Activated CD8-positive, alpha-beta T cell treated with anti-CD3 and anti-CD28 coated beads for 36 hours (primary cell): ENCODE data around the gene ZNF335. TPM values are rescaled to one million over a fixed set of nuclear protein-coding genes. Genes with fewer than 3 reads are reported as not detected.
A peak's percentile ranks its signal among the peaks of the same experiment; 100 is the strongest.

Source experiments
- ATAC-seq: fragments of 200-7000 bp; cut with Tn5 transposase; one replicate; pipeline ENCODE4 v1.10.0; 2021; ENCODE audit warnings: mild to moderate bottlenecking, moderate library complexity
- CTCF ChIA-PET: fragments of 350-600 bp; sonication (Branson Sonifier 250); formaldehyde crosslinking; loops from one replicate; lab custom pipeline; 2021; ENCODE audit warnings: antibody characterized with exemption; lab: Charles Lee
- POLR2A ChIA-PET: fragments of 350-600 bp; sonication (Branson Sonifier 250); formaldehyde crosslinking; loops from one replicate; lab custom pipeline; 2021; ENCODE audit warnings: antibody characterized with exemption; lab: Charles Lee
- DNase-seq: peaks from one replicate; pipeline ENCODE4 v3.0.0-alpha.2; 2020
- H3K27ac Mint-ChIP-seq: one replicate; pipeline ENCODE4 v1.8.0; 2021; ENCODE audit warnings: mild to moderate bottlenecking, mixed read lengths
- H3K27me3 Mint-ChIP-seq: one replicate; pipeline ENCODE4 v1.8.0; 2021; ENCODE audit warnings: mixed read lengths
- H3K36me3 Mint-ChIP-seq: one replicate; pipeline ENCODE4 v1.8.0; 2021; ENCODE audit warnings: low read depth, mixed read lengths
- H3K4me1 Mint-ChIP-seq: one replicate; pipeline ENCODE4 v1.8.0; 2021; ENCODE audit warnings: low read depth, mixed read lengths
- H3K4me3 Mint-ChIP-seq: one replicate; pipeline ENCODE4 v1.8.0; 2021; ENCODE audit warnings: mild to moderate bottlenecking, moderate library complexity, mixed read lengths
- H3K9me3 Mint-ChIP-seq: one replicate; pipeline ENCODE4 v1.8.0; 2021; ENCODE audit warnings: mixed read lengths
- CTCF ChIP-seq: fragments of 200-600 bp; IDR thresholded peaks from one replicate; pipeline ENCODE4 v1.8.0; 2022; ENCODE audit warnings: antibody characterized with exemption, mild to moderate bottlenecking
- intact Hi-C: fragments of 100-400 bp; cut with micrococcal nuclease; formaldehyde crosslinking; loops from one replicate; pipeline ENCODE4 v1.10.0; 2022
- total RNA-seq, 2 experiments: library from RNA; stranded (reverse); gene quantifications; one replicate each; pipeline ENCODE4 v1.2.3, GENCODE V29; 2021

ZNF335 gene
- total RNA-seq, 2 experiments from 2014 or later: 27.0 to 28.8 TPM

- DNase-seq (no peak), ATAC-seq (no peak)
- CTCF ChIA-PET: interaction anchor here (1.1 to 6.6 kb wide), 2 partner anchors 11 to 22 kb away, joined by 3 to 40 read pairs; no protein-coding TSS in a partner anchor
- H3K4me3 Mint-ChIP-seq: no peak overlapping the region
- peak overlapping the region; percentile 65 for H3K27ac Mint-ChIP-seq
- H3K9me3 Mint-ChIP-seq: no peaks in the 10 kb centered on the region
- TF ChIP-seq CTCF: no peak
- H3K27me3 Mint-ChIP-seq: no peaks in the 10 kb centered on the region
- H3K4me1 Mint-ChIP-seq: peaks cover 19% of the 10 kb centered on the region
- peaks cover 45% of the 10 kb centered on the region for H3K36me3 Mint-ChIP-seq
- intact Hi-C loops: no loop called here
- POLR2A ChIA-PET: interaction anchor here (0.9 to 12.9 kb wide), 10 partner anchors 10 to 152 kb away, joined by 3 to 119 read pairs (median 4); partner anchors contain the start of genes PCIF1 and ZNF335
Observed at GRCh38 chr20:45947110-45947866, 24.7 kb downstream of the ZNF335 start.

- no peaks in the 10 kb centered on the region for H3K27me3 Mint-ChIP-seq
- ATAC-seq (peak; percentile 52), DNase-seq (peak; percentile 60)
- POLR2A ChIA-PET: interaction anchor here (0.9 to 12.9 kb wide), 7 partner anchors 9 to 56 kb away, joined by 3 to 119 read pairs (median 3); partner anchors contain the start of genes PCIF1 and ZNF335
- H3K36me3 Mint-ChIP-seq: peaks cover 37% of the 10 kb centered on the region
- intact Hi-C loops: no loop called here
- CTCF ChIA-PET: interaction anchor here (1.1 to 6.6 kb wide), 3 partner anchors 12 to 147 kb away, joined by 3 to 40 read pairs (median 4); no protein-coding TSS in a partner anchor
- no peak overlapping the region for H3K4me3 Mint-ChIP-seq
- H3K27ac Mint-ChIP-seq: peak overlapping the region; percentile 65
- no peaks in the 10 kb centered on the region for H3K9me3 Mint-ChIP-seq
- H3K4me1 Mint-ChIP-seq: peaks cover 13% of the 10 kb centered on the region
- no peak for TF ChIP-seq CTCF
Observed at GRCh38 chr20:45946149-45946970, 25.6 kb downstream of the ZNF335 start.

- TF ChIP-seq CTCF: no peak
- Mint-ChIP-seq H3K4me1 (peaks cover 13% of the 10 kb centered on the region), H3K27me3 (no peaks in the 10 kb centered on the region), H3K36me3 (peaks cover 37% of the 10 kb centered on the region), H3K4me3 (no peak overlapping the region), H3K9me3 (no peaks in the 10 kb centered on the region), H3K27ac (peak overlapping the region; percentile 65)
- ChIA-PET POLR2A (interaction anchor here (1.1 to 12.9 kb wide), 4 partner anchors 9 to 55 kb away, joined by 3 to 119 read pairs (median 6); partner anchors contain the start of genes PCIF1 and ZNF335), CTCF (interaction anchor here (1.3 to 6.6 kb wide), 2 partner anchors 24 to 146 kb away, joined by 4 to 40 read pairs; no protein-coding TSS in a partner anchor)
- ATAC-seq (no peak), DNase-seq (no peak)
- intact Hi-C loops: no loop called here
Observed at GRCh38 chr20:45945678-45946148, 26.3 kb downstream of the ZNF335 start.

GRCh38 chr20:45944965-45945677, 26.9 kb downstream of the ZNF335 start:
- no peak for ATAC-seq
- POLR2A ChIA-PET: interaction anchor here (1.1 to 12.9 kb wide), 5 partner anchors 8 to 55 kb away, joined by 3 to 119 read pairs (median 8); partner anchors contain the start of genes PCIF1 and ZNF335
- peaks cover 36% of the 10 kb centered on the region for H3K36me3 Mint-ChIP-seq

More at GRCh38 chr20:45944965-45945677, 26.9 kb downstream of the ZNF335 start:
- Mint-ChIP-seq H3K27me3 (no peaks in the 10 kb centered on the region), H3K4me3 (no peak overlapping the region), H3K27ac (peak overlapping the region; percentile 75), H3K4me1 (peaks cover 13% of the 10 kb centered on the region), H3K9me3 (no peaks in the 10 kb centered on the region)
- intact Hi-C loops: no loop called here
- CTCF ChIA-PET: interaction anchor here (1.0 to 3.6 kb wide), 5 partner anchors 20 to 174 kb away, joined by 3 to 20 read pairs (median 5); no protein-coding TSS in a partner anchor
- TF ChIP-seq CTCF: no peak
- no peak for DNase-seq
